HCT116 (cell line): ENCODE results near the gene SNX13.

Experiments used
- CBX3 ChIP-seq: IDR thresholded peaks from 2 replicates; pipeline ENCODE4 v1.6.1; 2012; ENCODE audit warnings: low read depth
- EGR1 ChIP-seq: IDR thresholded peaks from 2 replicates; pipeline ENCODE4 v1.6.1; 2012; ENCODE audit warnings: low read depth
- EZH2 ChIP-seq: fragments of 200-600 bp; sonication (generic); IDR thresholded peaks from 2 replicates; pipeline ENCODE4 v1.6.1; 2017; ENCODE audit warnings: antibody characterized with exemption, mixed run types
- POLR2A ChIP-seq: IDR thresholded peaks from 2 replicates; pipeline ENCODE4 v1.7.0; 2011; ENCODE audit warnings: borderline replicate concordance; ENCODE audit not compliant: insufficient read depth, insufficient read length; ENCODE audit errors: extremely low read depth
- POLR2AphosphoS5 ChIP-seq: IDR thresholded peaks from 2 replicates; pipeline ENCODE4 v1.6.1; 2011; ENCODE audit warnings: mild to moderate bottlenecking, low read depth, low read length, moderate library complexity
- SP1 ChIP-seq: IDR thresholded peaks from 2 replicates; pipeline ENCODE4 v1.6.1; 2012; ENCODE audit warnings: low read depth
- TCF7L2 ChIP-seq: IDR thresholded peaks from 2 replicates; pipeline ENCODE4 v1.7.0; 2011; ENCODE audit warnings: borderline replicate concordance, inconsistent platforms; ENCODE audit not compliant: insufficient read depth, insufficient read length; ENCODE audit errors: extremely low read depth
- YY1 ChIP-seq: IDR thresholded peaks from 2 replicates; pipeline ENCODE4 v1.6.1; 2011; ENCODE audit warnings: low read length, low read depth, moderate library complexity, mild to moderate bottlenecking; ENCODE audit not compliant: insufficient replicate concordance; ENCODE audit errors: extremely low read depth
- TF ChIP-seq, protein P1 (sequence below), 3 experiments: fragments of 200-600 bp in 1 of 3; sonication (generic) in 1 of 3; IDR thresholded peaks in 2 of 3; conservative IDR thresholded peaks in 1 of 3; 2 replicates each; pipeline ENCODE4 v1.5.1; 2012 to 2017; ENCODE audit warnings: low read depth in 2 of 3, low read length in 2 of 3, antibody characterized with exemption in 1 of 3, borderline replicate concordance in 1 of 3, control low read depth in 1 of 3, mild to moderate bottlenecking in 1 of 3, mixed read lengths in 1 of 3, mixed run types in 1 of 3, moderate library complexity in 1 of 3; ENCODE audit not compliant: insufficient read depth in 1 of 3
- TF ChIP-seq, protein P2 (sequence below): IDR thresholded peaks from 2 replicates; pipeline ENCODE4 v1.6.1; 2012
- TF ChIP-seq, protein P3 (sequence below): IDR thresholded peaks from 2 replicates; pipeline ENCODE4 v1.6.1; 2012

DNA sequence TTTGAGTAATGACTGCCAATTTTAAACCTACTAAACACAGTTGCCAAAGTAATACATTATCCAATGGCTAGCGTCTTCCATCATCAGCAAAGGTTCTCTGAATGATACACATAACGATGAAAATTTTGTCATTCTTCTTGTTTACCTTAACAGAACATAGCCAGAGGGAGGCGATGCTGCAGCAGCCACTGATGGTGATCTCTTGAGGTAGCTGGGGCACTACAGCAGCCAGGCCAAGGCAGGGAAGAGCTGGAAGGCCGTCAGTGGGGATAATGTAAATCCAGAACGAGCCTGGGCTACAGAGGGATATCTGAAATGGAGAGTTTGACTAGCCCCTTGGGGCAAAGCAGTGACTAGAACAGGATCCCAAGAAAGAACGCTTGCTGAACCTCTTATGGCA, 48.6 kb upstream of the SNX13 start:
- TF ChIP-seq, protein P1, sequence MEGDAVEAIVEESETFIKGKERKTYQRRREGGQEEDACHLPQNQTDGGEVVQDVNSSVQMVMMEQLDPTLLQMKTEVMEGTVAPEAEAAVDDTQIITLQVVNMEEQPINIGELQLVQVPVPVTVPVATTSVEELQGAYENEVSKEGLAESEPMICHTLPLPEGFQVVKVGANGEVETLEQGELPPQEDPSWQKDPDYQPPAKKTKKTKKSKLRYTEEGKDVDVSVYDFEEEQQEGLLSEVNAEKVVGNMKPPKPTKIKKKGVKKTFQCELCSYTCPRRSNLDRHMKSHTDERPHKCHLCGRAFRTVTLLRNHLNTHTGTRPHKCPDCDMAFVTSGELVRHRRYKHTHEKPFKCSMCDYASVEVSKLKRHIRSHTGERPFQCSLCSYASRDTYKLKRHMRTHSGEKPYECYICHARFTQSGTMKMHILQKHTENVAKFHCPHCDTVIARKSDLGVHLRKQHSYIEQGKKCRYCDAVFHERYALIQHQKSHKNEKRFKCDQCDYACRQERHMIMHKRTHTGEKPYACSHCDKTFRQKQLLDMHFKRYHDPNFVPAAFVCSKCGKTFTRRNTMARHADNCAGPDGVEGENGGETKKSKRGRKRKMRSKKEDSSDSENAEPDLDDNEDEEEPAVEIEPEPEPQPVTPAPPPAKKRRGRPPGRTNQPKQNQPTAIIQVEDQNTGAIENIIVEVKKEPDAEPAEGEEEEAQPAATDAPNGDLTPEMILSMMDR (IDR thresholded peaks at IDR 0.05 in 2 of 3, conservative IDR thresholded peaks at IDR 0.05 in 1 of 3; ENCODE audit: borderline replicate concordance in 1 of 3, insufficient read depth in 1 of 3, low read depth in 2 of 3, low read length in 2 of 3): peak in 1 of 3 experiments; percentile 37; a peak in 2 of 6 replicates
- TF ChIP-seq TCF7L2: no peak
- no peak for TF ChIP-seq POLR2AphosphoS5
- TF ChIP-seq POLR2A: no peak
- TF ChIP-seq CBX3: no peak
- no peak for TF ChIP-seq EZH2
- TF ChIP-seq SP1: no peak
- TF ChIP-seq, protein P2, sequence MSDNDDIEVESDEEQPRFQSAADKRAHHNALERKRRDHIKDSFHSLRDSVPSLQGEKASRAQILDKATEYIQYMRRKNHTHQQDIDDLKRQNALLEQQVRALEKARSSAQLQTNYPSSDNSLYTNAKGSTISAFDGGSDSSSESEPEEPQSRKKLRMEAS: no peak
- TF ChIP-seq EGR1: no peak
- TF ChIP-seq YY1: no peak
- TF ChIP-seq, protein P3, sequence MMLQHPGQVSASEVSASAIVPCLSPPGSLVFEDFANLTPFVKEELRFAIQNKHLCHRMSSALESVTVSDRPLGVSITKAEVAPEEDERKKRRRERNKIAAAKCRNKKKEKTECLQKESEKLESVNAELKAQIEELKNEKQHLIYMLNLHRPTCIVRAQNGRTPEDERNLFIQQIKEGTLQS: no peak
